Right renal pelvis (tissue), 4 donors: ENCODE results near the gene DPT. TPM values are rescaled to one million over a fixed set of nuclear protein-coding genes. Genes with fewer than 3 reads are reported as not detected.

Source experiments
- DNase-seq, 4 donors: peaks; one replicate each; pipeline ENCODE4 v3.0.0-alpha.2; 2013; ENCODE audit warnings: low read depth in 4 of 4, low spot score in 3 of 4, missing footprints in 1 of 4
- polyA plus RNA-seq, 4 donors: library from polyadenylated mRNA; unstranded; fragments of 120-200 nt; gene quantifications; one replicate each; pipeline ENCODE4 v1.2.1, GENCODE V29; 2013; ENCODE audit not compliant: insufficient read length in 4 of 4

Gene DPT
- polyA plus RNA-seq, 4 donors = 0.19 to 0.65 TPM; not detected in 2

DNA sequence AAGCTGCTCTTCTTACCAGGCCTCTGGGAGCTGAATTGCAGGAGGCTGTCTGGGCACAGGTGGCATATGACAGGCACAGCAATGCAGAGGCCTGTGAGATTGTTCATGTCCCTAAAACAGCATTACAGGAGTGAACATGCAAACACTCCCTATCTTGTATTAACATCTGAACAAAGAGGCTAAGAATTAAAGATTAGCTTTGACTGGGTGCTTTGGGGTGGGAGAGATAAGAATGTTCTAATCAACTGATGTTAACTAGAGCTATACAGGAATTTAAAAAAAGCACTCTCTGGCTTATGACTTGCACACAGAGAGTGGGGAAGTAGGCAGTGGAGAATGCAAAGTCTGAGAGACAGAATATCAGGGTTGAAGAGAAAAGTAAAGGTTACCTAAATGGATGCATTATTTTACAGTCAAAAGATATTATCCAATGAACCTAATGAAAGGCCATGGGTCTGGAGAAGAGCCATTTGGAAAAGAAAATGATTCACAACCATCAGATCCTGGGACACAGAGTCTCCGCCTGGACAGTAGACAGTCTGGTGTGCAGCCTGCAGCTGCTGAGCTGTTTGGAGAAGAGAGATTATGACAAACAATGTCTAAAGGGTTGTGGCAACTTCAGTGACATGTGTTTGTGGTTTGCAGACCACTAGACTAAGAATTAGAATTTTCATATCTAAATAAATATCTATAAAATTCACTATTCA is 20.2 kb downstream of the DPT start:
- no peak for DNase-seq

DNA sequence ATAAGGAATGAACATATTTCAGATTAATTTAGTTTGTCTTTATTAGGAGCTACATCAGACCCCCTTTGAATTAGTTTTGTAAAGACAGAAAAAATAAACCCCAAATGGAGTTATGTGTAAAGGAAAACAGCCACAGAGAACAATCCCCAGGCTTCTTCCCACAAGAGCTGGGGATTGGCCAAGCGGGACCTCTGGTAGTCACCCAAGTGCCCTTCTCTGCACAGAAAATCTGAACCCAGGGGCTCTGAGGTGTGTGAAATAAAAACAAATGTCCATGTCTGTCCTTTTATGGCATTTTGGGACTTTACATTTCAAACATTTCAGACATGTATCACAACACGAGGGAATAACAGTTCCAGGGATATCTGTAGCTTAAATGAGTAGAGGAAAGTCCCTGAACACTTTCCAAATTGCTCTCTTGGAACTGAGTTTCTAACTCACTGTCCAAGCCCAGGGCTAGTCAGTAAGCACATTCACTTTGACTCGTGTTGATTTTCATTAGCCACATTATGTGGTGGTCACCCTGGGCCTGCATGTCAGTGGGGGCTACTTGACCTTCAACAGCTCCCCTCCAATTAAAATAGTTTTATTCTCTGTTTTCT is 22.5 kb downstream of the DPT start:
- no peak for DNase-seq

DNA sequence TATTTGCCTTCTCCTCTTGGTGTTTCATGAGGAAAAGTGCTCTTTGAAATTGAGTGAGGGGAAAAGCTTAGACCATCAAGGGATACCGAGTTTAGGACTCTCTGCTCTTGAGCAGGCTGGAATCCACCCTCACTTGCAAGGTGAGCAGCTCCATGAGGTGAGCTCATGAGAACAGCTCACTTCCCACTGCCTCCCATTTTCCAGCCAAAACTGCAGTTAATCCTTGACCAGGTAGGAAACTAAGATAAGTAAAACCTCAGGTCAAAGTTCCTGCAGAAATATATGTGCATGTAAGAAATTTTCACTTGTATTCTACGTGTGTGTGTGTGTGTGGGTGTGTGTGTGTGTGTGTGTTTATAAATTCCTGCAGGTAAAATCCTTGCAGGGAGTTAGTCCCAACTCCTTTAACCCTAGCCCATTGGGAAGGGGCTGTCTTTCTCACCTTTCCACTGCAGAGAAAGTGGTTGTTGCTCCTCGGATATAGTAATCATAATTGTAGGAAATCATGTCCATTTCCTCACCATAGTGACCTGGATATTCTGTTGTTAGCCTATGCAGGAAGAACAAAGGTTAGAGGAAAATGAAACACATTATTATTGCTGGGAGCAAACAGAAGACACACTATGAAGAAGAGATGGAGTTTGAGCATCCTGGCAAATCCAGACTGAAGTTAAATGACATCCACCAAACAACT is 28.3 kb downstream of the DPT start:
- DNase-seq = no peak

DNA sequence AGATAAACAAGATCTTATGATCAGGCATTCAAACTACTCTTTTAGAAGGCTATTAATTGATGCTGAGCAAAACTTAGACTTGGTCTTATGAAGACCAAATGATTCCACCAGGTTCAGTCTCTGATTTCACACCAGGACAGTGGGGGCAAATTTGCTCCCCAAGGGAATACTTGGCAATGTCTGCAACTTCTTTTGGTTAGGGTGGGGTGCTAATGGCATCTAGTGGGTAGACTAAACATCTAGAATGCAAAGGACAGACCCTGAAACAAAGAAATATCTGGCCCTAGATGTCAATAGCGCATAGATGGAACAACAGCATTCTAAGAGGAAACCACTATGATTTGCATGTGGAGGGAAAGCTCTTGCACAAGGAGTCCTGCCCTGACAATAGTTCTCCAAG is 30.6 kb downstream of the DPT start:
- no peak for DNase-seq

GRCh38 chr1:168697356-168698126 is 31.5 kb downstream of the DPT start:
- no peak for DNase-seq

DNA sequence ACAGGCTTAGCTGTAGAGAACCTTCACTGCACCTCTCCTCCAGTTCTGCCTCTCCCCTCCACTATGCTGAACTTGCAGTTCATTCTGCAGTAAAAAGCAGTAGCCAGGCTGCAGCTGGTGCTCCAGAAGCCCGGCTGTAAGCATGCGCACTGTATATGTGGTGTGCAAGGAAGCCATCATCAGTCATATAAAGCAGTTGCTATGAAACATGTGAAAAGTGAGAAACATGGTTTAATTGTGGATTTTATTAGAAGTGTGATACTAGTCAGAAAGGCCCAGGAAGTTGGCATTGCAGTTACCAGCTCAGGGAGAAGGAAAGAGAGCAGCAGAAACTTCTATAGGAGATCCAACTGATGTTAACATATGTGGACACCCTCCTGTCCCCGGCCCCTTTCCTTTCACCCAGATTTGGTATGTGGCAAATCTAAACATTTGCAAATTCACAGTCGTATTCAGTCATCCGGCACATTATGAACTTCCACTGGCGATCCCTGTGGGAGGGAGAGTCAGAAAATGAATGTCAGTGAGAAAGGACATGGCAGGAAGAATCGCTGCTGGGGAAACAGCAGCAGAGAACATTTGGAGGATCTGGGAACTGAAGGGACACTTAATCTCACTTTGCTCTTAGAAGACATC is 32.8 kb downstream of the DPT start:
- DNase-seq = no peak

DNA sequence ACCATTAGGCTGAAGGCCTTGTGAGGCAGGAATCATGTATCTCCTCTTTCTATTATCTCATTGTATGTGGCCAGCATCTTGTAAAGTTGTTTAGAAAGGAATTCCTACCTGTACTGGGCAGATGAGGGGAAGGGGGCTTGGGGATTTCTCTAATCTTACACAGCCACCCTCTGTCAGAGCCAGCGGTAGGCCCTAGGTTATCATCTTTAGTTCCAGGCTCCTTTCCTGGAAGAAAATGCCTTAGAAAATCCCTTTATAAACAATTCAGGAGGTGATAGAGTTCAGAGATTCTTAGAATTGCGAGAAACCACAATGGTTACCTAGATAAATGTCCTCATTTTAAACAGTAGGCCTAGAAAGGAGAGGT is 35.2 kb downstream of the DPT start:
- no peak for DNase-seq

- no peak for DNase-seq
These were observed 35.7 kb downstream of the DPT start for GRCh38 chr1:168693197-168693871.

- no peak for DNase-seq
These were observed 36.5 kb downstream of the DPT start for GRCh38 chr1:168692472-168692871.

- no peak for DNase-seq
These were observed 37.5 kb downstream of the DPT start for GRCh38 chr1:168691541-168691940.

DNA sequence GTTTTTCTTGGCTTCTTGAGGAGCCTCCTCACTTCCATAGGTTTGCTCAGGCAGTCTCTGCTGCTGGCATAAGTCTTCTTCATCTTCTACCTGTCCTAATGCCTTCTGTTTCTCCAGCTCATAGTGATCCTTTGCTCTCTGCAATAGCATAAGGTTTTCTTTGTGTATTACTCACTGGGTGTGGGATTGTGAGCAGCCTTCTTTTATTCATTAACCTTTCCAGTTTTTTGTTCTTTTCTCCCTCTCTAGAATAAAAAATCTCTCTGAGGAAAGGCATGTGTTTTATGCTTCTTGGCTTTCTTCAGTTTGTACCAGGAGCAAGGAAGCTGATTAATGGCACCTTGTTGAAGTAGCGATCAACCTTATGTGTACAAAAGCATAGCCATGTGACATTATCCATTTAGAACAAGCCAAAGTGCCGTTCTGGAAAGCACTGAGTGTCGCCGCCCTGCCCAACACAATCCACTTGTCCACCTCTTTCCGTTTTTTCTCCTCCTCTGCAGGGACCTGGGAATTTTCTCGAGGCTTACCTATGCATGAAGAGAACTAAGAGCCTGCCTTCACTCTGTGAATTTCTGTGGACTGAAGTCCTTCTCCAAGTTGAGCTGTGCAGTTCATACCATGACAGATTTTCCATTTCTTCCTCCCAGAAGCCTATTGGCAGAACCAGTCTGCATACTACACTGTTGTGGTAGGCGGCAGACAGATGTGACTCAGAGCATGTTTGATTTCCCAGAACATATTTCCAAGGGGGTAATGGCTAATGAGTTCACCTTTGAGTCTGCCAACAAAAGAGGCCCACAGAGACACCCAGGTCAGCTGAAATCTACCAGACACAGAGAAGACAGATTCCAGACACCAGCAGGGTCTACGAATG is 39.0 kb downstream of the DPT start:
- no peak for DNase-seq

DNA sequence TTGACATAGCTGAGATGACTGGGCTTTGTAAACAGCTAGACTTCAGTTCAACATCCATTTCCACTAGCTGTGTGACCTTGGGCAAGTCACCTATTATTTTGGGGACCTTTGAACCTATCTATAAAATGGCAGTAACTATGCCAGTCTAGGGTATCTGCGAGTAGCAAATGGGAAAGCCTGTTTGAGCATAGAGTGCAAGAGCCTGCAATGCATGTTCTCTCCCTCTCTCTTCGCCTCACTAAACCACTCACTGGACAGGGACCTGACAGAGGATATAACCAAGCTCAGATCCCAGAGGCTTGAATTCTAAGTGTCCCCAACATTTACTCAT is 39.7 kb downstream of the DPT start:
- DNase-seq = no peak

DNA sequence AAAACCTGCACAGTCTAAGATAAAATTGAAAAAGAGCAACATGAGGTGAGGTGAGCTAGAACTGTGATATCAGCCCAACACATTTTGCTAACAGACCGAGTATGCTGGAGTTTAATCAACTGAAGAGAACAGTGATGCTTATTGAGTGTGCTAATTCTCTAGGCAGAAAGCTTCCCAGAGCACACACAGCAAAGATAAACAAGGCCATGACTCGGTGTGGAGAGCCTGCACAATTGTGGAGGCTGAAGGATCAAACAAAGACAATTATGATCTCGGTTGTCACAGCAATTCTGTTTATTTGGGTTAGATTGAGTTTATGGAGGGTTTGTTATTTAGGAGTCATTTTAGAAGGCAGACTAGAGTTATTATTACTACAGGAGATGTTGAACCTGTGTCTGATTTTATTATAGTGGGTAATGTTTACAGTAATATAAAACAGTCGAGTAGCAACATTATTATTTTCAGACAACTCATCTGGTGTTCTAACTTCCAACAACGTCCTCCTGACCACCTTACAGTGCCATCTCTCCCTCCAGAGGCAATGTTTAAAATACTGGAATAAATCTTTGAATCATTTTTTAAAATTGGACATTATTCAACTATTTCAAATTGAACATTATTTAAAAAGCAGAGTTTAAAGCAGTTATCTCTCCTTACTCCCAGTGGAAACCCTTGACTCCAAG is 40.2 kb downstream of the DPT start:
- no peak for DNase-seq

DNA sequence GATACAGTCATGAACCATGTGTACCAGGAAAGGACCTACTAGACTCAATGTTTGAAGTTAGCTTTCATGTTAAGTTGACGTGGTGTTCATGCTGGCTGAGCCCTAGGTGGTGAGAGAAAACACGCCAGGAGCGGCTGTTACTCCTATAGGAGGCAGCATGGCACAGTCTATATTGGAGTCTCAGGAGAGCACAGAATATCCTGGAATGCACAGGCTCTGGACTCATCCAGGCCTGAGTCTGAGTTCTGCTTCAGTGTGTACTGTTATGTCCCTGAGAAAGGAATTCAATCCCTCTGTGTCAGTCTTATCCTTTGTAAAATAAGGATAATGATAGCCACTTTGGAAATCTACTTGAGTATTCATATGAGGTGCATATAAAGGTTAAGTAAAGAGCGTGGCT is 41.2 kb downstream of the DPT start:
- DNase-seq = no peak

- no peak for DNase-seq
These were observed 42.3 kb downstream of the DPT start for GRCh38 chr1:168686666-168687065.

DNA sequence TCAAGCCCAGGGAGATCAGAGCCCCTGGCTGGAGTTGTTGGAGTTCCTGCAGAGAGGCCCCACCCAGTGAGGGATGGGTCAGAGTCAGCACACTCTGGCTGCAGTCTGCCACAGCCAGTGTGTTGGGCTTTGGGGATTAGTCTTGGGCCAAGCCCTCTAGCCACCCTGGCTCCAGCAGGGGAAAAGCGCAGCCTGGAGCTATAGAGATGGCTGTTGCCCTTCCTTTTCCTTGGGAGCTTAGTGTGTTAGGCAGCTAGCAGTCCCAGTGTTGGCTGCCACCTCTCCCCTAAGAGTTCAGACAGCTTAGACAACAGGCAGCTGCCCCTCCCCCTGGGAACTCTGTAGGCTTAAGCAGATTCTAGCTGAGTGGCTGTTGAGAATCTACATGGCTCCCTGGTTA is 45.1 kb downstream of the DPT start:
- DNase-seq = no peak

- no peak for DNase-seq
These were observed 52.1 kb downstream of the DPT start for GRCh38 chr1:168676861-168677260.

GRCh38 chr1:168676029-168676812 is 52.8 kb downstream of the DPT start:
- DNase-seq = no peak
